DMS153 treated with DMSO at 0.1 percent for 48 hours (cell line): Measurements from ENCODE around the gene CPS1.

ENCODE experiments used
- DNase-seq: peaks from one replicate; lab custom pipeline; 2025; ENCODE audit not compliant: unreplicated experiment; lab: John Stamatoyannopoulos, UW

Gene CPS1

GRCh38 chr2:210673117-210673516 is 116.7 kb downstream of the CPS1 start:
- no peak for DNase-seq

GRCh38 chr2:210676067-210676466 is 119.7 kb downstream of the CPS1 start:
- DNase-seq: no peak

DNA sequence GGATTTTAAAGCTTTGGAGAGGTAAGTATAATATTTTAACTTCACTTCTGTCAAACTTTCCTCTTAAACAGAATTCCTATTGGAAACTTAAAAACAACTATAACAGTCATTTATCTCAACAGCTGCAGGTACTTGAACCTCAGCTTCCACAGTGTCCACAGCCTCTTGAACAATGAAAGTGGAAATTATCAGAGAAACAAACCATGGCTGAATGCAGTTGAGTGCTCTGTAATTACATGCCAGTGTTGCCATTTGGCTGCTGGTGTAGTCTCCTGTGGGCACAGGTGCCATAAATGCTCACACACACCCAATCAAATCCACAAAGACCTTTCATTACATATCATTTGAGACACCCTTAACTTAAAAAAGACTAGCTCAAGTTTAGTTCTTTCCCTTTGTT is 125.1 kb downstream of the CPS1 start:
- peak; percentile 67 for DNase-seq

- DNase-seq: no peak
Measured at GRCh38 chr2:210686401-210686800, 130.0 kb downstream of the CPS1 start.

- no peak for DNase-seq
Measured at GRCh38 chr2:210687786-210688470, 131.5 kb downstream of the CPS1 start.

GRCh38 chr2:210707900-210708299 is 151.5 kb downstream of the CPS1 start:
- DNase-seq: no peak

- DNase-seq: no peak
Measured at GRCh38 chr2:210713122-210713521, 156.7 kb downstream of the CPS1 start.

DNA sequence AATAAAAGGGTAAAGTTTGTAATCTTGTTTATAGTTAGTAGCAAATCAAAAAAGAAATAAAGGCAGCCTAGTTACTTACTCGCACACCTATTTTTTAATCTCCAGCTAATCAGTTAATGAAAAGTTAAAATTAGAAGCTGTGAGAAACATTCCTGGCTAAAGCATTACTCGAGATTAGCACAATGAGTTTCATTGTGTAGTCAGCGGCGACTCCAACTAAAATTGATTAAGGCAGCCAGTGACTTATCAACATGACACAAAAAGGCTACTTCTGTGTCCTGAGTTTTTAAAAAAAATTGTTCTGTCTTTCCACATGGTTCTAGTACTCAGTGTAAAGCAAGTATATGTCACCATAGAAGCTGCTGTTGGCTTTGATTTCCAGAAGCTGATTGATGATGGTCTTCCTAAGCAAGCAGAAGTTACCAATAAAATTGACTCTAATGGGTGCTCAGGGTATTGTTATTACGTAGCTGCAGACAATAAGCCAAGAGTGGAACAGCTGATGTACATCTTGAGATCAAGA is 159.2 kb downstream of the CPS1 start:
- no peak for DNase-seq

DNA sequence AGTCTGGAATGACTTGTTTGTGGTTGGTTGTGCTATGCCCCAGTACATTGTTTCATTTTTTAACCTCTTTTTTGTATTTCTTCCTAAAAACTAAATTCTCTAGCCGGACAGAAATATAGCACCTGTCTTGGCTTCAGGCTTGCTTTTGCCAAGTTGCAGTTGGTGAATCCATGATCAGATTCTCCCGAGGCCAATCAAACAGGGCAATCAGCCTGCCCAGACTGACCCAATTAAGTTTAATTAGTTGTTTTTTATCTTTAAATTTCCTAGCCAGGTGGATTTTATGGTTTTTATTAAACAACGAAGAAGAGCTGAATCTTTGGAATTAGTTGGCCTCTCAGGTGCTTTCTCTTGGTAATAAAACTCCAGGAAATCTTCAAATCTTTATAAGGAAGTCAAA is 162.1 kb downstream of the CPS1 start:
- DNase-seq: no peak

DNA sequence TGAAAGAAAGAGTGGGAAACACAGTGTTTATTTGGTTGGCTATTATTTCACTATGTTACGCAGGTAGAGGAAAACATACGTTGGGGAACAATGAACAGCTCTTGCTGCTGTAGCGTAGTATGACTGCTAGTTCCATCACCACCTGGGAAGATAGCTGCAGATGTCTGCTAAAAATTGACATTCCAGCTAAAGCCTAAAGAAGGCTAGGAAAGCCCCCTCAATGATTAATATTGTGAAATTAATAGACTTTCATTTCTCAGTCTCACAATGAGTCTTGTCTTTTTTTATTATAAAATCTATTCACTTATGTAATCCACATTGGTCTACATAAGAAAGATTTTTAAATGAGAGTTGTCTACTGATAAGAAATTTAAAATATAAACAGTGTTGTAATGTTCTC is 165.7 kb downstream of the CPS1 start:
- DNase-seq: no peak

DNA sequence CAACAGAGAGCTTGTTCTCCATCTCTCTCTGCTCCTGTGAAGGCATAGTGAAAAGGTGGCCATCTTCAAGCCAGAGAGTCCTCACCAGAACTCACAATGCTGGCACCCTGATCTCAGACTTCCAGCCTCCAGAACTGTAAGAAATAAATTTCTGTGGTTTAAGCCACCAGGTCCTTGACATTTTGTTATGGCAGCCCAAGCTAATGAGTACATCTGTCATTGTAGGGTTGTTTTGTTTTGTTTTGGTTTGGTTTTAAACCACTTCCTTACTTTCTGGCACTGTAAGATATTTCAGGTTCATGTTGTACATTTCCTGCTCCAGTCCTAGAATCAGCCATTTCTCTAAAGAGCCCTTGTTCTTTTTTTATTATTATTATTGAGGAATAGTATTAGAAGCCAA is 171.2 kb downstream of the CPS1 start:
- no peak for DNase-seq
